CD8-positive, alpha-beta memory T cell (primary cell): ENCODE results near the gene ZNF830. TPM values are rescaled to one million over a fixed set of nuclear protein-coding genes. Genes with fewer than 3 reads are reported as not detected.
"Not testable (repeated sequence)": the region's sequence is repeated elsewhere in the genome, so short reads cannot be mapped to it uniquely, and the experiment has no call there.

Source experiments
- CTCF ChIA-PET: fragments of 350-600 bp; sonication (Branson Sonifier 250); formaldehyde crosslinking; loops from one replicate; lab custom pipeline; 2021; ENCODE audit warnings: antibody characterized with exemption; lab: Charles Lee
- POLR2A ChIA-PET: fragments of 350-600 bp; sonication (Branson Sonifier 250); formaldehyde crosslinking; loops from one replicate; lab custom pipeline; 2021; ENCODE audit warnings: antibody characterized with exemption; lab: Charles Lee
- DNase-seq, 5 donors: peaks; one replicate each; pipeline versions ENCODE4 v3.0.0 to v3.0.0-alpha.2; 2020 to 2022; ENCODE audit warnings: mixed read lengths in 1 of 5
- H3K27ac ChIP-seq: one replicate; pipeline ENCODE4 v1.7.0; 2013; ENCODE audit warnings: low read depth, mild to moderate bottlenecking, low read length, moderate library complexity
- H3K27me3 ChIP-seq: 2 replicates; pipeline ENCODE4 v1.7.0; 2013; ENCODE audit warnings: low read length, mild to moderate bottlenecking; ENCODE audit not compliant: insufficient read depth, poor library complexity, severe bottlenecking
- H3K36me3 ChIP-seq: 2 replicates; pipeline ENCODE4 v1.7.0; 2013; ENCODE audit warnings: mild to moderate bottlenecking, low read length, moderate library complexity; ENCODE audit not compliant: insufficient read depth
- H3K4me1 ChIP-seq: 2 replicates; pipeline ENCODE4 v1.7.0; 2013; ENCODE audit warnings: mild to moderate bottlenecking, low read length, moderate library complexity; ENCODE audit not compliant: insufficient read depth
- H3K4me3 ChIP-seq: 2 replicates; pipeline ENCODE4 v1.7.0; 2013; ENCODE audit warnings: mild to moderate bottlenecking, low read length
- H3K9me3 ChIP-seq: 2 replicates; pipeline ENCODE4 v1.7.0; 2013; ENCODE audit warnings: mild to moderate bottlenecking, low read length
- H3K27ac Mint-ChIP-seq, 8 donors: one replicate each; pipeline ENCODE4 v1.8.0; 2020 to 2021; ENCODE audit warnings: mixed read lengths in 8 of 8, mild to moderate bottlenecking in 6 of 8, inconsistent platforms in 3 of 8, moderate library complexity in 3 of 8
- H3K27me3 Mint-ChIP-seq, 2 donors: one replicate each; pipeline ENCODE4 v1.8.0; 2020 to 2021; ENCODE audit warnings: mixed read lengths in 2 of 2, mild to moderate bottlenecking in 1 of 2, moderate library complexity in 1 of 2
- H3K36me3 Mint-ChIP-seq, 3 donors: one replicate each; pipeline ENCODE4 v1.8.0; 2020 to 2021; ENCODE audit warnings: mixed read lengths in 3 of 3, inconsistent platforms in 1 of 3, mild to moderate bottlenecking in 1 of 3
- H3K4me1 Mint-ChIP-seq, 3 donors: one replicate each; pipeline ENCODE4 v1.8.0; 2020 to 2021; ENCODE audit warnings: mixed read lengths in 3 of 3, inconsistent platforms in 1 of 3, mild to moderate bottlenecking in 1 of 3
- H3K4me3 Mint-ChIP-seq, 7 donors: one replicate each; pipeline ENCODE4 v1.8.0; 2020 to 2021; ENCODE audit warnings: mixed read lengths in 7 of 7, mild to moderate bottlenecking in 6 of 7, moderate library complexity in 4 of 7, inconsistent platforms in 2 of 7
- H3K9me3 Mint-ChIP-seq, 5 donors: one replicate each; pipeline ENCODE4 v1.8.0; 2020 to 2022; ENCODE audit warnings: mixed read lengths in 5 of 5, mild to moderate bottlenecking in 3 of 5, moderate library complexity in 2 of 5, inconsistent platforms in 1 of 5
- polyA plus RNA-seq: library from polyadenylated mRNA; unstranded; fragments of 300-500 nt; fragmentation: Illumina TruSeq; gene quantifications from one replicate; pipeline ENCODE4 v1.2.3, GENCODE V29; 2021
- total RNA-seq, 2 experiments: library from RNA; stranded (reverse); gene quantifications; one replicate each; pipeline ENCODE4 v1.2.3, GENCODE V29; 2021

Gene ZNF830
- total and polyA plus RNA-seq, 3 experiments from 2014 or later: 22.7 to 26.7 (median 25.2) TPM

GRCh38 chr17:34993031-34993430 is 31.7 kb downstream of the ZNF830 start:
- Histone ChIP-seq H3K27me3 (no peaks in the 10 kb centered on the region), H3K36me3 (peaks cover 28% of the 10 kb centered on the region), H3K4me3 (no peak overlapping the region), H3K4me1 (no peaks in the 10 kb centered on the region), H3K9me3 (no peaks in the 10 kb centered on the region), H3K27ac (no peak overlapping the region)
- Mint-ChIP-seq H3K27me3 (no peaks in the 10 kb centered on the region), H3K4me3 (no peak overlapping the region), H3K27ac (peak overlapping the region in 3 of 8 donors; percentile 21 to 48 (median 43)), H3K4me1 (peaks cover 6 to 31% (median 16%) of the 10 kb centered on the region in 3 donors), H3K9me3 (no peaks in the 10 kb centered on the region), H3K36me3 (peaks cover 4 to 93% (median 12%) of the 10 kb centered on the region in 3 donors)
- ChIA-PET POLR2A (no interaction called here), CTCF (interaction anchor here (10.7 kb wide), 1 partner anchor 126 kb away, joined by 93 read pairs; the partner anchor contains the start of genes FNDC8 and RAD51D)
- DNase-seq: no peak

- H3K36me3 Mint-ChIP-seq: peaks cover 0 to 86% (median 10%) of the 10 kb centered on the region in 3 donors
- ChIA-PET CTCF (interaction anchor here (1.2 to 10.7 kb wide), 5 partner anchors 22 to 122 kb away, joined by 3 to 93 read pairs (median 7); partner anchors contain the start of genes FNDC8, RAD51D and RFFL), POLR2A (no interaction called here)
- Histone ChIP-seq H3K36me3 (peaks cover 5% of the 10 kb centered on the region), H3K27me3 (no peaks in the 10 kb centered on the region), H3K4me1 (no peaks in the 10 kb centered on the region), H3K27ac (no peak overlapping the region), H3K9me3 (no peaks in the 10 kb centered on the region), H3K4me3 (no peak overlapping the region)
- H3K4me3 Mint-ChIP-seq: no peak overlapping the region
- DNase-seq: no peak
- H3K9me3 Mint-ChIP-seq: no peaks in the 10 kb centered on the region
- peak overlapping the region in 3 of 8 donors; percentile 34 to 82 (median 36) for H3K27ac Mint-ChIP-seq
- no peaks in the 10 kb centered on the region for H3K27me3 Mint-ChIP-seq
- H3K4me1 Mint-ChIP-seq: peaks cover 9 to 26% (median 17%) of the 10 kb centered on the region in 3 donors
Measured at GRCh38 chr17:34996422-34997285, 35.3 kb downstream of the ZNF830 start.

DNA sequence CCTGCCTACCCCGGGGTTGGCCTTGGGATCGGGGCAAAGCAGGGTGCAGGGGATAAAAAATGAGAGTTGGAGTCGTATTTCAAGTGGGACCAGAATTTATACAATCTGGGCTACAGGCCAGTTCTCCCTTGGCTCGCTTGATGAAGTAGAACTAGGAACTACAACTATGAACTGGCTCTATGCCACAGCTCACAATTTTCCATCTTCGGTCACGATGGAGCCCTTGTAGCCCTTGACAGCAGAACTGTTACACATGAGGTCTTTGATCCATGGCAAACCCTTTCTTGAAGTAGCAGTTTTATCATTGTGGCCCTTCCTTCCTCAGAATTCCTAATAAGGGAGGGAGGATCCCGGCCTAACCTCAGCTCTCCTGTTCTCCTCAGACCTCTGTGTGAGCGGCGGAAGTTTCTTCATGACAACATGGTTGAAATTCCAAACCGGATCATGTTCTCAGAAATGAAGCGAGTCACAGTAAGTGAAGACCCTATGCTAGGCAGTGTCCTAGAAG is 36.1 kb downstream of the ZNF830 start:
- H3K9me3 Mint-ChIP-seq: no peaks in the 10 kb centered on the region
- DNase-seq: no peak
- H3K4me3 ChIP-seq: no peak overlapping the region
- peaks cover 0 to 84% (median 10%) of the 10 kb centered on the region in 3 donors for H3K36me3 Mint-ChIP-seq
- no peaks in the 10 kb centered on the region for H3K27me3 Mint-ChIP-seq
- H3K27ac ChIP-seq: no peak overlapping the region
- CTCF ChIA-PET: interaction anchor here (1.0 to 10.7 kb wide), 7 partner anchors 8 to 121 kb away, joined by 3 to 93 read pairs (median 6); partner anchors contain the start of genes FNDC8, RAD51D and RFFL
- H3K27me3 ChIP-seq: no peaks in the 10 kb centered on the region
- H3K4me3 Mint-ChIP-seq: no peak overlapping the region
- no peak overlapping the region for H3K27ac Mint-ChIP-seq
- H3K36me3 ChIP-seq: no peaks in the 10 kb centered on the region
- no peaks in the 10 kb centered on the region for H3K4me1 ChIP-seq
- H3K4me1 Mint-ChIP-seq: peaks cover 9 to 18% (median 16%) of the 10 kb centered on the region in 3 donors
- H3K9me3 ChIP-seq: no peaks in the 10 kb centered on the region
- POLR2A ChIA-PET: no interaction called here

GRCh38 chr17:34998205-34998604 is 36.9 kb downstream of the ZNF830 start:
- peak overlapping the region; percentile 10 to 82 (median 70) for H3K27ac Mint-ChIP-seq
- no peaks in the 10 kb centered on the region for H3K27me3 Mint-ChIP-seq
- peaks cover 0 to 83% (median 5%) of the 10 kb centered on the region in 3 donors for H3K36me3 Mint-ChIP-seq
- no peaks in the 10 kb centered on the region for H3K27me3 ChIP-seq
- no peak overlapping the region for H3K4me3 ChIP-seq
- no peaks in the 10 kb centered on the region for H3K9me3 Mint-ChIP-seq
- peak; percentile 62 to 83 (median 68) for DNase-seq
- H3K27ac ChIP-seq: no peak overlapping the region
- H3K36me3 ChIP-seq: no peaks in the 10 kb centered on the region
- peaks cover 5 to 10% (median 8%) of the 10 kb centered on the region in 3 donors for H3K4me1 Mint-ChIP-seq
- H3K4me3 Mint-ChIP-seq: no peak overlapping the region
- no peaks in the 10 kb centered on the region for H3K9me3 ChIP-seq
- no peaks in the 10 kb centered on the region for H3K4me1 ChIP-seq
- ChIA-PET CTCF (interaction anchor here (1.0 to 10.7 kb wide), 11 partner anchors 9 to 121 kb away, joined by 3 to 93 read pairs (median 4); partner anchors contain the start of genes FNDC8, RAD51D and RFFL), POLR2A (no interaction called here)

- ChIA-PET POLR2A (interaction anchor here (1.2 kb wide), 1 partner anchor 71 kb away, joined by 3 read pairs; no protein-coding TSS in a partner anchor), CTCF (interaction anchor here (0.9 to 10.7 kb wide), 9 partner anchors 8 to 579 kb away, joined by 3 to 93 read pairs (median 4); partner anchors contain the start of genes FNDC8, RAD51D and RFFL)
- Mint-ChIP-seq H3K27me3 (no peaks in the 10 kb centered on the region), H3K36me3 (peaks cover 0 to 81% (median 5%) of the 10 kb centered on the region in 3 donors), H3K27ac (peak overlapping the region in 2 of 8 donors; percentile 30 to 67), H3K9me3 (no peaks in the 10 kb centered on the region), H3K4me1 (peaks cover 5 to 7% (median 6%) of the 10 kb centered on the region in 3 donors), H3K4me3 (no peak overlapping the region)
- H3K9me3 ChIP-seq: no peaks in the 10 kb centered on the region
- H3K4me1 ChIP-seq: no peaks in the 10 kb centered on the region
- H3K4me3 ChIP-seq: no peak overlapping the region
- H3K27ac ChIP-seq: no peak overlapping the region
- H3K27me3 ChIP-seq: no peaks in the 10 kb centered on the region
- H3K36me3 ChIP-seq: no peaks in the 10 kb centered on the region
- no peak for DNase-seq
Measured at GRCh38 chr17:34999456-34999855, 38.1 kb downstream of the ZNF830 start.

DNA sequence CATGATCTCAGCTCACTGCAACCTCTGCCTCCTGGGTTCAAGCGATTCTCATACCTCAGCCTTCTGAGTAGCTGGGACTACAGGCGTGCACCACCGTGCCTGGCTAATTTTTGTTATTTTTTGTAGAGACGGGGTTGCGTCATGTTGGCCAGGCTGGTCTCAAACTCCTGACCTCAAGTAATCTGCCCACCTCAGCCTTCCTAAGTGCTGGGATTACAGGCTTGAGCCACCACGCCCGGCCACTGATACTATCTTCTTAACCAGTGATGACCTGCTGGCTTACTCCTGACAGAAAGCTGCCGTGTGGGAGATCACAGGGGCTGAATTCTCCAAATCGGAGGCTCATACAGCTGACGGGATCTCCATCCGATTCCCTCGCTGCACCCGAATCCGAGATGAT is 39.6 kb downstream of the ZNF830 start:
- H3K36me3 ChIP-seq, H3K4me1 Mint-ChIP-seq, H3K27me3 ChIP-seq, H3K27ac ChIP-seq, H3K9me3 ChIP-seq, H3K4me3 ChIP-seq, H3K27me3 Mint-ChIP-seq, H3K4me1 ChIP-seq, H3K9me3 Mint-ChIP-seq, DNase-seq, H3K4me3 Mint-ChIP-seq: not testable (repeated sequence)
- Mint-ChIP-seq H3K36me3 (peaks cover 0 to 80% (median 3%) of the 10 kb centered on the region in 3 donors), H3K27ac (peak overlapping the region in 2 of 8 donors; percentile 17 to 46)
- POLR2A ChIA-PET: interaction anchor here (0.7 kb wide), 1 partner anchor 53 kb away, joined by 5 read pairs; no protein-coding TSS in a partner anchor
- CTCF ChIA-PET: interaction anchor here (1.7 to 10.7 kb wide), 4 partner anchors 9 to 118 kb away, joined by 4 to 93 read pairs (median 38); partner anchors contain the start of genes FNDC8, RAD51D and RFFL

DNA sequence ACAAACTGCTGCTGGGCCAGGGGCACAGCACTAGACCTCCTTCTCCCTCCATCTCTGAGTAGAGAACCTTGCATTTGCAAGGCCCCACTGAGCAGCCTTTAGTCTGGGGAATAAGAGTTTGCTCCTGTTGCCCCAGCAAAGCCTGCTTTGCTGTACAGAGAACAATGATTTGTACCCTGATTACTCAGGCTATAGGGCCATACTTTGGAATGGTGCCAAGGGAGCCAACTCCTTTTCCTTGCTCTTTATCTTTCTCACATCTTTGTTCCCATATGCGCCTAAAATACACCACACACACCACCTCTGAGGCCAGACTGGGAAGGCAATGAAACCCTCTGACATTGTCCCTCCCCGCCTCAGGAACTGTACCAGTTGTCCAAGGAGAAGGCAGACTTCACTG is 40.2 kb downstream of the ZNF830 start:
- H3K4me1 Mint-ChIP-seq: peaks cover 5 to 7% (median 6%) of the 10 kb centered on the region in 3 donors
- H3K36me3 Mint-ChIP-seq: peaks cover 0 to 78% (median 3%) of the 10 kb centered on the region in 3 donors
- CTCF ChIA-PET: interaction anchor here (1.0 to 10.7 kb wide), 4 partner anchors 49 to 117 kb away, joined by 3 to 93 read pairs (median 38); partner anchors contain the start of genes FNDC8, RAD51D and RFFL
- no peak overlapping the region for H3K4me3 ChIP-seq
- H3K27me3 Mint-ChIP-seq: no peaks in the 10 kb centered on the region
- H3K9me3 ChIP-seq: no peaks in the 10 kb centered on the region
- POLR2A ChIA-PET: no interaction called here
- DNase-seq: no peak
- H3K27ac ChIP-seq: no peak overlapping the region
- H3K4me1 ChIP-seq: no peaks in the 10 kb centered on the region
- H3K27me3 ChIP-seq: no peaks in the 10 kb centered on the region
- H3K9me3 Mint-ChIP-seq: no peaks in the 10 kb centered on the region
- no peaks in the 10 kb centered on the region for H3K36me3 ChIP-seq
- H3K4me3 Mint-ChIP-seq: no peak overlapping the region
- H3K27ac Mint-ChIP-seq: peak overlapping the region in 4 of 8 donors; percentile 11 to 88 (median 51)
